Cerebellar cortex (tissue), 1 donor: ENCODE results near the gene WDR45B.
"Not testable (repeated sequence)": the region's sequence is repeated elsewhere in the genome, so short reads cannot be mapped to it uniquely, and the experiment has no call there.

Experiments
- DNase-seq: peaks from one replicate; pipeline ENCODE4 v3.0.0-alpha.2; 2015; ENCODE audit warnings: low spot score

WDR45B gene

GRCh38 chr17:82657926-82658325 is 9.7 kb upstream of the WDR45B start:
- DNase-seq: no peak

GRCh38 chr17:82656266-82656665 is 8.0 kb upstream of the WDR45B start:
- no peak for DNase-seq

GRCh38 chr17:82655523-82655922 is 7.3 kb upstream of the WDR45B start:
- no peak for DNase-seq

- no peak for DNase-seq
Observed at GRCh38 chr17:82655038-82655479, 6.8 kb upstream of the WDR45B start.

GRCh38 chr17:82654611-82655010 is 6.4 kb upstream of the WDR45B start:
- DNase-seq: not testable (repeated sequence)

- DNase-seq: no peak
Observed at GRCh38 chr17:82653651-82654528, 5.6 kb upstream of the WDR45B start.

GRCh38 chr17:82650723-82651122 is 2.5 kb upstream of the WDR45B start:
- DNase-seq: no peak

GRCh38 chr17:82649501-82650261 is 1.4 kb upstream of the WDR45B start:
- DNase-seq: no peak

- peak; percentile 37 for DNase-seq
Observed at GRCh38 chr17:82648742-82649331, 593 bp upstream of the WDR45B start.

GRCh38 chr17:82647593-82648164 is 565 bp downstream of the WDR45B start:
- DNase-seq: no peak

GRCh38 chr17:82645516-82645915 is 2.7 kb downstream of the WDR45B start:
- DNase-seq: no peak

- DNase-seq: no peak
Observed at GRCh38 chr17:82644148-82644547, 4.1 kb downstream of the WDR45B start.

- DNase-seq: no peak
Observed at GRCh38 chr17:82642022-82642421, 6.2 kb downstream of the WDR45B start.

GRCh38 chr17:82640036-82640435 is 8.2 kb downstream of the WDR45B start:
- no peak for DNase-seq

GRCh38 chr17:82639628-82640027 is 8.6 kb downstream of the WDR45B start:
- no peak for DNase-seq

- DNase-seq: no peak
Observed at GRCh38 chr17:82638183-82638773, 10.0 kb downstream of the WDR45B start.

- no peak for DNase-seq
Observed at GRCh38 chr17:82636626-82637598, 11.3 kb downstream of the WDR45B start.

GRCh38 chr17:82633343-82633742 is 14.9 kb downstream of the WDR45B start:
- no peak for DNase-seq

GRCh38 chr17:82632451-82632850 is 15.8 kb downstream of the WDR45B start:
- no peak for DNase-seq

GRCh38 chr17:82631544-82631943 is 16.7 kb downstream of the WDR45B start:
- DNase-seq: no peak

- no peak for DNase-seq
Observed at GRCh38 chr17:82630212-82630611, 18.0 kb downstream of the WDR45B start.
